NCI-H2029 (cell line): ENCODE data around the gene XG.
A peak's percentile ranks its signal among the peaks of the same experiment; 100 is the strongest.
"Not testable (repeated sequence)": the region's sequence is repeated elsewhere in the genome, so short reads cannot be mapped to it uniquely, and the experiment has no call there.

Experiments used
- DNase-seq: peaks from one replicate; lab custom pipeline; 2025; lab: John Stamatoyannopoulos, UW

XG gene

DNA sequence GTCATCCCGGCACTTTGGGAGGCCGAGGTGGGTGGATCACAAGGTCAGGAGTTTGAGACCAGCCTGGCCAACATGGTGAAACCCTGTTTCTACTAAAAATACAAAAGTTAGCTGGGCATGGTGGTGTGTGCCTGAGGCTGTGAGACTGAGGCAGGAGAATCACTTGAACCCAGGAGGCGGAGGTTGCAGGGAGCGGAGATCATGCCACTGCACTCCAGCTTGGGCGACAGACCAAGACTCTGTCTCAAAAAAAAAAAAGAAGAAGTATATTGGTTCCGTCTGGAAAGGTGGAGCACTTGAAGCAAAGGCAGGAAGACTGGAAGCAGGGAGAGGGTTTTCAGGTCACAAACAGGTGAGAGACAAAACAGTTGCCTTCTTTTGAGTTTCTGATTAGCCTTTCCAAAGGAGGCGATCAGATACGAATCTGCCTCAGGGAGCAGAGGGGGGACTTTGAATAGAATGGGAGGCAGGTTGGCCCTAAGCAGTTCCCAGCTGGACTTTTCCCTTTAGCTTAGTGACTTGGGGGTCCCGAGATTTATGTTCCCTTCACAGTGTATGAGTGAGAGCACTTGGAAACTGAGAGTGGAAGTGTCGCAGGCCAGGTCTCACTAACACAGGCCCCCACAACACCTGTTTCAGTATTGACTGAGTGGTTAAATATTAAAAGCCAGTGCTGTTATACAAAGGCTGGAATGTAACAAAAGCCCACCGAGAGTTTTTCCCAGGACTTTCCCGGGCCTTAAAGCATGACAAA is 28.8 kb downstream of the XG start:
- not testable (repeated sequence) for DNase-seq

DNA sequence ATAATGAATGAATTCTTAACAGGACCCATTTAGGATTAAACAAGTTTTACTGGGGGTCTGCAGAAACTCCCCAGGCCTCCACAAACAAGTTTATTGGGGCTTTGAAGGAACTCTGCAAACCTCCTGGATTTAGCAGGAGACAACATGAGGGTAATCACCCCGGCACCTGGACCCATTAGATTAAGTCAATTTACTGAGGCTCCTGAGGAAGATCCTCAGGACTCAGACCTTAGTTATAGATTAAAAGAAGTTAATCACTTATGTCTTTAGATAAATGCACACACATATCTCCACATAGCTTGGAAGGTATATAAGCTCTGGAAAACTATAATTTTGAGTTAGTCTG is 29.4 kb downstream of the XG start:
- DNase-seq: no peak

DNA sequence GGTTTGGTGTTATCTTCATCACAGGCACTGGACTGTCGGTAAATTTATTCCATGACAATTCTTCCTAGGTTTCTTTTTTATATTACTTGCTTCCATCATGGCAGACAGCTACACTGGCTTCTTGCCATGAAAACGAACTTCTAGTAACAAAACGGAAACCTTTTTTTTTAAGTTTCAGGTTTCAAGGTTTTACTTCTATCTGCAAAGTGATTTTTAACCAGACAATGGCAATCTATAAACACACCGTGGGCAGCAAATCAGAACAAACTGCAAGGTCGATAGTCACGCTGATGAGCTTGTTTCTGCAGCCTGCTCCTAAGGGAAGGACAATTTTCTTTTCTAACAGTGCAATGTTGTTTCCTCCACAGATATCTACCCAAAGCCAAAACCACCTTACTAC is 29.9 kb downstream of the XG start:
- DNase-seq: no peak

DNA sequence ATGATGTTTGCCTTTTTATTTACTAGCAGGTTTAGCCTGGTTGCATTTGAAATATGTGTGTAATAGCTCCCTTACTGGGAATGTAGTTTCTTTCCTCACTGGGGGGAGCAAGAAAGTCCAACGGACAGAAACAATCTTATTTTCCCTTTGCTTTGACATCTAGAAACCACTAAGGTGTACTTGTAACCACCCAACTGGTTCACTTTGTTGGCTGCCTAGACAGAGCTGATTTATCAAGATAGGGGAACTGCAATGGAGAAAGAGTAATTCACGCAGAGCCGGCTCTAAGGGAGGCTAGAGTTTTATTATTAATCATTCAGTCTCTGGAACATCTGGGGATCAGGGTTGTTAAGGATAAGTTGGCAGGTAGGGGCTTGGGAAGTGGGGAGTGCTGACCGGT is 30.3 kb downstream of the XG start:
- no peak for DNase-seq

DNA sequence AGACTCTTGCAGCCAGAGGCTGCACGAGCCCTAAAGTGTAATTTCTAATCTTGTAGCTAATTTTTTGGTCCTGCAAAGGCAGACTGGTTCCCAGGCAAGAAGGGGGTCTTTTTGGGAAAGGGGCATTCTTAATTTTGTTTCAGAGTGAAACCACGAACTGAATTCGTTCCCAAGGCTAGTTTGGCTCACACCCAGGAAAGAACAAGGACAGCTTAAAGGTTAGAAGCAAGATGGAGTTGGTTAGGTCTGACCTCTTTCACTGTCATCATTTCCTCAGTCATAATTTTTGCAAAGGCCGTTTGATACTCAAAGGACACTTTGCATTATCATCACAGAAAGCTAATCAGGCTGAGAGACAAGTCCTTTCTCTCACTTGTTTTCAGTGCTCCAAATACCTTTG is 30.9 kb downstream of the XG start:
- DNase-seq: no peak

DNA sequence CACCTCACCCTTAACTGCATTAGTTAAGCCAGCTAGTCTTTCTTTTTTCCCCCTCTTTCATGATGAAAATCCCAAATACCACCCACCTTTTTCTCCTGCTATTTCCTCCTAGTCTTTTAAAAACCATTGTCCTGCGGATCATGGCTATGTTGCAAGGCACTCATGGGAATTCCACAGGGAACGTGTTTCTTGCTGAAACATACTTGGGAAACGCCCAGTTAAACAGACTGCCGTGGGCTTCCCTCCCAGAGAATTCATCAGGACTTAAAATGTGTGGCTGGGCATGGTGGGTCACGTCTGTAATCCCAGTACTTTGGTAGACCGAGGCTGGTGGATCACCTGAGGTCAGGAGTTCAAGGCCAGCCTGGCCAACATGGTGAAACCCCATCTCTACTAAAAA is 32.2 kb downstream of the XG start:
- no peak for DNase-seq

DNA sequence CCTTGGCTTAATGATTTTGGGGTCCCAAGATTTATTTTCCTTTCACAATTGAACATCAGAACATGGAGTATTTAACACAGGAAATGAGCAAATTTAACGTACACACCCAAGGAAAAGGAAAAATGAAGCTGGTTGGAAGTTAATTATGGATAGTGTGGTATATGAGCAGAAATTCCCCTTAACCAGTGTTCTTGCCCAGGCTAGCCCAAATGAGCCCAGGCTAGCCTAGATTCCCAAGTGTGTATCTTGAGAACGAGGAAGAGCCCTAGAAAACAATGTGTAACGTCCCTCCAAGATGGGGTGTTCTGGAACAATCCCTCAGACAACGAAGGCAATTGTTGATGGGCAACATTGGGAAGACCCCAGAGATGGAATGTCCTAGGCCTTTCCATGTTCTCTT is 33.7 kb downstream of the XG start:
- DNase-seq: no peak

DNA sequence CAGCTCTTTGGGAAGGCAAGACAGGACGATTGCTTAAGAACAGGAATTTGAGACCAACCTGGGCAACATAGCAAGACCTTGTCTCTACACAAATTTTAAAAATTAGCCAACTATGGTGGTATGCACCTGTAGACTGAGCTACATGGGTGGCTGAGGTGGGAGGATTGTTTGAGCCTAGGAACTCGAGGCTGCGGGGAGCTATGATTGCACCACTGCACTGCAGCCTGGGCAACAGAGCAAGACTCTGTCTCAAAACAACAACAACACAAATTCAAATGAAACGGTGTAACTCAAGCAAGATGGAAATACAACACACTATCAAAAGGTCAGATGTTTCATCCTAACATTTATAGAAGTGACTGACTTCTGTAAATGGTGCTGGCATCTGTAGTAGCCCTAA is 37.1 kb downstream of the XG start:
- DNase-seq: no peak

DNA sequence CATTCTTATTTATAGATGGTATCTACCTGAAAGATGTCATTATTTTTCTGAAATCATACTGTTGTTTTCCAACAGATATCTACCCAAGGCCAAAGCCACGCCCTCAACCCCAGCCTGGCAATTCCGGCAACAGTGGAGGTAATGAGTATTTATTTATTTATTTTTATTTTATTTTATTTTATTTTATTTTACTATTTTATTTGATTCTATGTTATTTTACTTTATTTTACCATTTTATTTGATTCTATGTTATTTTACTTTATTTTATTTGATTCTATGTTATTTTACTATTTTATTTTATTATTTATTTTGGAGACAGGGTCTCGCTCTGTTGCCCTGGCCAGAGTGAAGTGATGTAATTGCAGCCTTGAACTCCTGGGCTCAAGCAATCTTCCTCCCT is 37.7 kb downstream of the XG start:
- DNase-seq: no peak

DNA sequence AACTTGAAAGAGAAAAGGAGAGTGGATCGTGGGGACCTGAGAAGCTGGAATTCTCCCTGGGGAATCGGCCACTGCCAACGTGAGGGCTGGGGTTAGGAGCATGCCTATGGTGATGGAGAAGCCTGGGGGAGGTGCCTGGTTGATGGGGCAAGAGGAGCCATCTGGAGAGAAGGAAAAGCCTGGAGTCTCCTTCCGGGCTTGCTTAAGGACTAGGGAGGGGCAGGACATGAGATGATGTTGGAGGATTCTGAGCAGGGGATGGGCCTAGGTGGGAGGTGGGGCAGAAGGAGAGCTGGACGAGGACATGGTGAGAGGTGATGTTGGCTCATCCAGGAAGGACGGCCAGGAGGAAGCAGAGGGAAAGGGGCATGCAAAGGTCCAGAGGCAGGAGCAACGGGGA is 41.9 kb downstream of the XG start:
- no peak for DNase-seq

DNA sequence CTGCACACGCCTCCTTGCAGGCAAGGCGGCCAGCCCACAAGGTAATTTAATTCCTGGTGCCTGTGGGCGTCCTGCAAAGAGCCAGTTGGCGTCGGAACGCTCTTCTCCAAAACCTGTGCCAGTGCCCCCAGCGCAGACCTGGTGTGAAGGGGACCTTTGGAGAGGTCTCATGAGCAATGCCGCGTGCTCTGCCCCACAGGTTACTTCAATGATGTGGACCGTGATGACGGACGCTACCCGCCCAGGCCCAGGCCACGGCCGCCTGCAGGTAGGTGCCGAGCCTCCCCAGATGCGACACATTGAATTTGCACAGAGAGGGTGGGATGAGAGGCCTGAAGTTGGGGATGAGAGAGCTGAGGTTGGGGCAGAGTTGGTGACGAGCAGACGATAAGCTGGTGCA is 42.5 kb downstream of the XG start:
- DNase-seq: no peak

DNA sequence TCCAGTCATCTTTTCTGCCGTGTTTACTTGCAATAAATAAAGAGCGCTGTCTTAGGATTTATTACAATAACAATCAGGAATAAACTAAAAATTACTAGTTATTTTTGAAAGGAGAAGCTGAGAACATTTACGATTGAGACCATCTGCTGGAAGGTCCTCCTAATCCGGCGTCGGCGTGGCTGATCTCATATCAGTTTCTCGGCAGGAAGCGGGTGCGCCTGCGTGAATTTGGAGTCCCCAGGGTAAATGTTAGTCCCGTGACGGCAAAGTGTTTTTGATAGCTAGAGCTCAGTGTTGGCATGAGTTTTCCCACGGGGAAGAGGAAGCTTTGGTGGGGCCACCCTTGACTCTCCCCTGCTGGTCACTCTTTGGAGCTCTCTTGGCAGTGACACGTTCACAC is 45.0 kb downstream of the XG start:
- not testable (repeated sequence) for DNase-seq

DNA sequence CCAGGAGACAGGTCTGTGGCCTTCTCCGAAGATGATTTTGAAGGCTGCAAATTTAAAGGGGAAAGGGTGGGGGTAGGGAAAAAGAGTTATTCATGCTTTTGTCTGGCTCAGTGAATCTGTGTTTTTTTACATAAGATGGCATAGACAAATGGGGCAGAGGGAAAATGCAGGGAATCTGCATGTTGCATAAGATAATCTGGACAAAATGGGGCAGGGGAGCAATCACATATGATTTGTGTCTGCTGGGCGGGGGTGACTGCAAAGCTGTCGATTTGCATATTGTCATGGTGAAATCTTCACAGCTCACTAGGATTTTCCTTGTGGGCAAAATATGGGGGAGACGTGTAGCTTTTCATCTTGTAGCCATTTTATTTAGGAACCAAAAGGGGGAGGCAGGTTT is 47.5 kb downstream of the XG start:
- no peak for DNase-seq

DNA sequence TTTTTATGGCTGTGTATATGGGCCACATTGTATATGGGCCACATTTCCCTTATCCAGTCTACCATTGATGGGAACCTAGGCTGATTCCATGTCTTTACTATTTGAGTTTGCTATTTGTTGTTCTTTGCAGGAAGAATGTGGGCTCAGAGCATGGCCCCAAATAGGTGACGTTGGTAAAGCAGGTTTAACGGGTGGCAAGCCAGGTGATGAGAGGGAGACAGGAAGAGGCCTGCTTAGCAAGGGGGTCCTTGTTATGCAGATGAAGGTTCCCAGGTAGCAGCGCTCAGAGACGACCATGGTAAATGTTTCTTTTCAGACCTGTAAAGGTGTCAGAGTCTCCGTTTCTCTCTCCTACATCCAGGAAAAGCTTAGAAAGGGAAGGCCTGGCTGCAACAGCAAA is 48.1 kb downstream of the XG start:
- DNase-seq: not testable (repeated sequence)

DNA sequence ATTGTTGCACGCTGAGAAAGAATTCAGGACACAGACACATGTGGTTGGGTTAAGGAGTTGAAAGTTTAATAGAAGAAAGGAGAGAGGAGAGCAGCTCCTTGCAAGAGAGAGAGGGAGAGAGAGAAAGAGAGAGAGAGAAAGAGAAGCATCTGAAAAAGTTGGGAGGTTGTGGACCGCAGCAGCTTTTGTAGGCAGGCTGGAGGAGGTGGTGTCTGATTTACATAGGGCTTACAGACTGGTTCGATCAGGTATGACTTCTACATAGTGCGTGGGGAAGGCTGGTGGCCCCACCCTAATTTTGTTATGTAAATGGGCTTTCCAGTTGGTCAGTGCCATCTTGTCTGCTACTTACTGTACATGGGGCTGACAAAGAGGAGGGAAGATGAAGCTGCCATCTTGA is 49.4 kb downstream of the XG start:
- no peak for DNase-seq

DNA sequence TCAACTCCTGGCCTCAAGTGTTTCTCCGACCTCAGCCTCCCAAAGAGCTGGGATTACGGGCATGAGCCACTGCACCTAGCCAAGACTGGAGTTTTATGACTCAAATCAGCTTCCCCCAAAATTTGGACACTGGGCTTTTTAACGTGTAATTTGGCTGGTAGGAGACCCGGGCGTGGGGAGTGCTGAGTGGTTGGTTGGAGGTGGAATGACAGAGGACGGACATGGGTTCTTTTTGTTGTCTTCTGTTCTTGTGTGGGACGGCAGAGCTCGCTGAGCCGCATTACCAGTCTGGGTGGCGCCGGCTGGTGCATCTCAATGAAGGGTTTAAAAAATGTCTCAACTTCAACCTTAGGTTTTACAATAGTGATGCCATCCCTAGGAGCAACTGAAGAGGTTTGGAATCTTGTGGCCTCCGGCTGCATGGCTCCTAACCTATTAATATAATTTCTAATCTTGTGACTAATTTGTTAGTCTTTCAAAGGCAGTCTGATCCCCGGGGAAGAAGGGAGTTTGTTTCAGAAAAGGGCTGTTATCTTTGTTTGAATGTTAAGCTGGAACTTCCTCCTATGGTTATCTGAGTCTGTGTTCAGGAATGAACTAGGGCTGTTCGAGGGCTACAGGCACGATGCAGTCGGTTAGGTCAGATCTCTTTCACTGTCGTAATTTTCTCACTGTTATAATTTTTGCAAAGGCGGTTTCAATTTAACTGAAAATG is 50.7 kb downstream of the XG start:
- not testable (repeated sequence) for DNase-seq

DNA sequence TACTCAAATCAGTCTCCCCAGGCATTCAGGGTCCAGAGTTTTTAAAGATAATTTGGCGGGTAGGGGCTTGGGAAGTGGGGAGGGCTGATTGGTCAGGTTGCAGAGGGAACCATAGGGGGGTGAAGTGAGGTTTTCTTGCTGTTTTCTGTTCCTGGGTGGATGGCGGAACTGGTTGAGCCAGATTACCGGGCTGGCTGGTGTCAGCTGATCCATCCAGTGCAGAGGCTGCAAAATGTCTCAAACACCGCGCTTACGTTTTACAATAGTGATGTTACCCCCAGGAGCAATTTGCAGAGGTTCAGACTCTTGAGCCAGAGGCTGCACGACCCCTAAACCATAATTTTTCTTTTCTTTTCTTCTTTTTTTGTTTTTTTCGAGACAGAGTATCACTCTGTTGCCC is 51.6 kb downstream of the XG start:
- not testable (repeated sequence) for DNase-seq

DNA sequence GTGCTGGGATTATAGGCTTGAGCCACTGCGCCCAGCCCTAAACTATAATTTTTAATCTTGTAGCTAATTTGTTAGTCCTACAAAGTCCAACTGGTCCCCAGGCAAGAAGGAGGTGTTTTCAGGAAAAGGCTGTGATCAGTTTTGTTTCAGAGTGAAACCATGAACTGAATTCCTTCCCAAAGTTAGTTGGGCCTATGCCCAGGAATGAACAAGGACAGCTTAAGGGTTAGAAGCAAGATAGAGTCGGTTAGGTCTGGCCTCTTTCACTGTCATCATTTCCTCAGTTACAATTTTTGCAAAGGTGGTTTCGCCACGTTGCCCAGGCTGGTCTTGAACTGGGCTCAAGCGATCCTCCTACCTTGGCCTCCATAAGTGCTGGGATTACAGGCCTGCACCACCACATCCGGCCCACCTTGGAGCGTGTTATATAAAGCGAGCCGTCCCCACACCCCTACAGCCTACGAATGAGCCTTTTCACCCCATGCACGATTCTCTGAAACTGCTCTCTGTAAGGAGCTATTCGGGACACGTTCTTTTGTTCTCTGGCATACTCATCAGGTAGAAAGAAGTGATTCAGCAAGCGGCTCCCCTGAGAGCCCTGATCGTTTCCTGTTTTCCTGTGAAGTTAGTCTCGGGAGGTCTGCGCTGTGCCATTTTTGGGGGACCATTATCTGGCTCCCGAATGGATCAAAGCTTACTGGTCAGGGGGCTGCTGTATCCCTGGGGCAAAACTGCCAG is 52.4 kb downstream of the XG start:
- not testable (repeated sequence) for DNase-seq

DNA sequence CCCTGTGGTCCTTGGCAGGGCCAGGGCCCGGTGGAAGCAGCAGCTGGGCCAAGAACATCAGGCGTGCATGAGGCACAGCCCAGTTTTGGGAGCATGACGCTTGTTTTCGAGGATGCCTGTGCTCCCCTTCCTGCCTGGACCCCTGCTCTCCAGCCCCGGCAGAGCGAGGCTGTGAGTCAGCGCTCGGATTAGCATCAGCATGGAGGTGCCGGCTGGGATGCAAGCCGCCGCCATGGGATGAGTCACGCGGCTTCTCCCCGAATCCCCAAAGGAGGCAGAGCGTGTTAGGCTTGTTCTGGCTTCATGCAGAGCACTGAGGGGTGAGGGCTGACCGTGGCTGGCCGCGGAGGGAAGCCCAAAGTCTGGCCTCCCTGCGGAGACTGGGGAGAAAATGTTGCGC is 53.0 kb downstream of the XG start:
- not testable (repeated sequence) for DNase-seq

DNA sequence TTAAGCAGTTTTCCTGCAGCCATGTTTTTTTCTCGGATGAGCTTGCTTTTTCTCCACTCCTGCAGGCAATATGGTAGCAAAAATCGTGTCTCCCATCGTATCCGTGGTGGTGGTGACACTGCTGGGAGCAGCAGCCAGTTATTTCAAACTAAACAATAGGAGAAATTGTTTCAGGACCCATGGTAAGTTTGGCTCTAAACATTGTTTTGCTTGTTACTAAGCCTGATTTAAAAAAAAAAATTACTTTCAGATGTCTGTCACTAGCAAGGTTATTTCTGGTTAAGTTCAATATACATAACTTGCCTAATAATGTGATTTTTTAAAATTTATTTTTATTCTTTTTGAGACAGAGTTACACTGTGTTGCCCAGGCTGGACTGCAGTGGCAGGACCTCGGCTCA is 59.4 kb downstream of the XG start:
- no peak for DNase-seq

DNA sequence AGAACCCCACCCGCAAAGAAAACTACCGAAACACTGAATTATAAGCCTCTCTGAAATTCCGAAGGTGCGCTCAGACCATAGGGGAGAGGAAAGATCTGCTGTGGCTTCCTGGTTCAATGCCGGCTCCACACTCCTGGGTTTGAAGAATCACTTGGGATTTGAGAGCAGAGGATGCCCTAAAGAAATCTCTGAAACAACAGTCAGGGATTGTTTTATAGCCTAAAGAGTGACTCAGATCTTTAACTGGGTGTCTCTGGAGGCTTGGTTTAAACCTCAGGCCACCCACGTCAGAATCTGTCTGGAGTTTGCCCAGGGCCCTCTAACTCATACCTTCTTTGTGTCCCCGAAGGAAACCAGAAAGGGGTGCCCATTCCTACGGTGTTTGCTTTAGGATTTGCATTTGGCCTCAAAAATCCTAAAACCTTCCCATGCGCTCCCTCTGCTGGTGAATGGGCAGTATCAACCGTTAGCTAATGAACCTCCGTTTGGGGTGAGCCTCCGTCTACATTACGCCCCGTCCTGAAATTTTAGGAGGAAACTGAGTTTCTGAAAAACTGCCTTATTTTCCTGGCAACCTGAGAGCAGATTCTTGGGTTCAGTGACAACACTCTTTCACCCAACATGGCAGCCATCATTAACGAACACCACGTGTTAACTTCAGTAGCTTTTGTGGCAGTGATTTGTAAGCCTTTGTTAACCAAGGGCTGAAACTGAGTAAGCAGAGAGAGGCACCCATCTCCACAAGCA is 60.5 kb downstream of the XG start:
- DNase-seq: peak; percentile 0

DNA sequence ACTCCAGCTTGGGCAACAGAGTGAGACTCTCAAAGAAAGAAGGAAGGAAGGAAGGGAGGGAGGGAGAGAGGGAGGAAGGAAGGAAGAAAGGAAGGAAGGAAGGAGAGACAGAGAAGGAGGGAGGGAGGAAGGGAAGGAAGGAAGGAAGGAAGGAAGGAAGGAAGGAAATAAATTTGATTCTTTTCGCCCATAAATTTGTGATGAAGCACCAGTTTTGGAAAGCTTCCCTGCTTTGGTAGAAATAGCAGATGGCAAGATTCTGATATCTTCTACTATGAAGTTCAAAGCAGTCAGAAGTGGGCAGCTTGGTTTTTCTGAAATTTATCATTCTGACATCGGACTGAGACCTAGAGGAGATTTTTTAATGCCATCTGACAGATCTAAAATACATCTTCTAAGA is 65.2 kb downstream of the XG start:
- no peak for DNase-seq
